Thoracic aorta (tissue), 2 donors: ENCODE results near the gene PARVA. TPM values are rescaled to one million over a fixed set of nuclear protein-coding genes. Genes with fewer than 3 reads are reported as not detected.

Experiments used
- ATAC-seq: fragments of 150-250 bp; one replicate; pipeline ENCODE4 v1.8.0; 2017; ENCODE audit warnings: low read depth; ENCODE audit not compliant: insufficient number of reproducible peaks, low FRiP score
- DNase-seq: peaks from one replicate; pipeline ENCODE4 v3.0.0-alpha.2; 2020; ENCODE audit warnings: low spot score
- H3K27ac ChIP-seq, 2 donors: fragments of 200-600 bp; sonication (generic); 1 replicate in 1 of 2; 2 replicates in 1 of 2; pipeline ENCODE4 v1.5.1; 2016; ENCODE audit warnings: mild to moderate bottlenecking in 2 of 2, moderate library complexity in 2 of 2
- H3K27me3 ChIP-seq: fragments of 200-600 bp; sonication (generic); replicated peaks from 2 replicates; pipeline ENCODE4 v1.6.0; 2016; ENCODE audit warnings: mild to moderate bottlenecking; ENCODE audit not compliant: insufficient read depth
- H3K36me3 ChIP-seq: fragments of 200-600 bp; sonication (generic); one replicate; pipeline ENCODE4 v1.5.1; 2016
- H3K4me1 ChIP-seq, 2 donors: fragments of 200-600 bp; sonication (generic); 1 replicate in 1 of 2; 2 replicates in 1 of 2; pipeline versions ENCODE4 v1.5.1 to v1.6.0; 2016; ENCODE audit warnings: low read depth in 2 of 2, mild to moderate bottlenecking in 1 of 2; ENCODE audit not compliant: control insufficient read depth in 1 of 2
- H3K4me3 ChIP-seq: fragments of 200-600 bp; sonication (generic); 2 replicates; pipeline ENCODE4 v1.5.1; 2016; ENCODE audit warnings: mild to moderate bottlenecking
- H3K9me3 ChIP-seq: fragments of 200-600 bp; sonication (generic); 2 replicates; pipeline ENCODE4 v1.5.1; 2016
- CTCF ChIP-seq: fragments of 200-600 bp; sonication (generic); IDR thresholded peaks from one replicate; pipeline ENCODE4 v1.5.1; 2019; ENCODE audit warnings: antibody characterized with exemption
- total RNA-seq, 2 donors: library from RNA; depleted of rRNA; stranded (reverse); fragments of >200 nt; gene quantifications; one replicate each; pipeline versions ENCODE4 v1.1.0 to v1.2.3, GENCODE V29; 2016

Gene PARVA
- total RNA-seq, 2 donors from 2014 or later: 96.7 to 99.7 TPM

GRCh38 chr11:12402025-12402424 lies 24.7 kb downstream of the PARVA start:
- ATAC-seq: no peak

GRCh38 chr11:12402691-12403120 lies 25.3 kb downstream of the PARVA start:
- no peak for TF ChIP-seq CTCF
- ATAC-seq (no peak), DNase-seq (no peak)
- Histone ChIP-seq H3K4me1 (peaks cover 25 to 72% of the 10 kb centered on the region in 2 donors), H3K27me3 (no peaks in the 10 kb centered on the region), H3K4me3 (peak overlapping the region; percentile 18), H3K27ac (peak overlapping the region; percentile 2 to 39), H3K36me3 (no peaks in the 10 kb centered on the region), H3K9me3 (no peaks in the 10 kb centered on the region)

More at GRCh38 chr11:12402025-12402424, 24.7 kb downstream of the PARVA start:
- no peak for TF ChIP-seq CTCF
- DNase-seq: no peak
- H3K4me3 ChIP-seq: no peak overlapping the region
- H3K9me3 ChIP-seq: no peaks in the 10 kb centered on the region
- H3K27me3 ChIP-seq: no peaks in the 10 kb centered on the region
- H3K27ac ChIP-seq: peak overlapping the region in 1 of 2 donors; percentile 39
- no peaks in the 10 kb centered on the region for H3K36me3 ChIP-seq
- H3K4me1 ChIP-seq: peaks cover 29 to 76% of the 10 kb centered on the region in 2 donors

GRCh38 chr11:12403122-12403996 lies 26.0 kb downstream of the PARVA start:
- ATAC-seq: no peak

GRCh38 chr11:12403997-12404350 lies 26.6 kb downstream of the PARVA start:
- H3K27me3 ChIP-seq: no peaks in the 10 kb centered on the region
- H3K36me3 ChIP-seq: no peaks in the 10 kb centered on the region
- no peak overlapping the region for H3K27ac ChIP-seq
- no peak overlapping the region for H3K4me3 ChIP-seq
- no peak for DNase-seq
- ATAC-seq: no peak
- no peak for TF ChIP-seq CTCF
- no peaks in the 10 kb centered on the region for H3K9me3 ChIP-seq
- peaks cover 21 to 72% of the 10 kb centered on the region in 2 donors for H3K4me1 ChIP-seq

More at GRCh38 chr11:12403122-12403996, 26.0 kb downstream of the PARVA start:
- no peaks in the 10 kb centered on the region for H3K27me3 ChIP-seq
- peak overlapping the region; percentile 18 for H3K4me3 ChIP-seq
- H3K9me3 ChIP-seq: no peaks in the 10 kb centered on the region
- H3K27ac ChIP-seq: peak overlapping the region; percentile 2 to 39
- H3K4me1 ChIP-seq: peaks cover 22 to 72% of the 10 kb centered on the region in 2 donors
- TF ChIP-seq CTCF: no peak
- DNase-seq: no peak
- H3K36me3 ChIP-seq: no peaks in the 10 kb centered on the region

GRCh38 chr11:12404436-12404835 lies 27.1 kb downstream of the PARVA start:
- Histone ChIP-seq H3K27me3 (no peaks in the 10 kb centered on the region), H3K27ac (peak overlapping the region; percentile 15 to 28)

More at GRCh38 chr11:12404436-12404835, 27.1 kb downstream of the PARVA start:
- ATAC-seq (no peak), DNase-seq (no peak)
- Histone ChIP-seq H3K4me1 (peaks cover 19 to 72% of the 10 kb centered on the region in 2 donors), H3K4me3 (no peak overlapping the region), H3K9me3 (no peaks in the 10 kb centered on the region), H3K36me3 (no peaks in the 10 kb centered on the region)
- no peak for TF ChIP-seq CTCF
